GM12864 (cell line): Measurements from ENCODE around the gene SETD1A.

Source experiments
- DNase-seq: peaks from one replicate; pipeline ENCODE4 v3.0.0-alpha.2; 2011; ENCODE audit warnings: low read depth
- H3K4me3 ChIP-seq: 2 replicates; pipeline ENCODE4 v1.5.1; 2011; ENCODE audit warnings: mild to moderate bottlenecking, low read depth, low read length, control low read depth
- TF ChIP-seq, protein P1 (sequence below): IDR thresholded peaks from 2 replicates; pipeline ENCODE4 v1.5.1; 2011; ENCODE audit warnings: low read depth, mild to moderate bottlenecking, moderate library complexity, low read length, control low read depth, inconsistent platforms; ENCODE audit errors: missing control alignments

SETD1A gene

DNA sequence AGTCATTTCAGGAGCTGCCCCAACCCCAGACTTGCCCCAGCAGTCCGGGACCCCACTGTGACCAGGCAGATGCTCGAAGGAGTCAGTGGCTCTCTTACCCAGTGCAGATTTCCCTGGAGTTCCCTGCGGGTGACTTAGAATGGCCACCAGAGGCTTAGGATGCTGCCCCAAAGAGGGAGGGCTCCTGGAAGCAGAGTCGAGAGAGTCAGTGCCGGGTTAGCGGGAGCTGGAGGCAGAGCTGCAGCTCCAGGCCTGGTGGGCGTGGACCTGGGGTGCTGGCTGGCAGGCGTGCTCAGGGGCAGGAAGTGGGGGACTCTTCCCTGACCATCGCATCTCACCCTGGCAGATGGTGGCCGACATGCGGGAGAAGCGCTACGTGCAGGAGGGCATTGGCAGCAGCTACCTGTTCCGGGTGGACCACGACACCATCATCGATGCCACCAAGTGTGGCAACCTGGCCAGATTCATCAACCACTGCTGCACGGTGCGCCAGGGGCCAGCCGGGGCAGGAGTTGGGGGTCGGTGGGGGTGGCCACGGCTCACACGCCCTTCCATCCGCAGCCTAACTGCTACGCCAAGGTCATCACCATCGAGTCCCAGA, 25.8 kb downstream of the SETD1A start:
- no peak for DNase-seq

DNA sequence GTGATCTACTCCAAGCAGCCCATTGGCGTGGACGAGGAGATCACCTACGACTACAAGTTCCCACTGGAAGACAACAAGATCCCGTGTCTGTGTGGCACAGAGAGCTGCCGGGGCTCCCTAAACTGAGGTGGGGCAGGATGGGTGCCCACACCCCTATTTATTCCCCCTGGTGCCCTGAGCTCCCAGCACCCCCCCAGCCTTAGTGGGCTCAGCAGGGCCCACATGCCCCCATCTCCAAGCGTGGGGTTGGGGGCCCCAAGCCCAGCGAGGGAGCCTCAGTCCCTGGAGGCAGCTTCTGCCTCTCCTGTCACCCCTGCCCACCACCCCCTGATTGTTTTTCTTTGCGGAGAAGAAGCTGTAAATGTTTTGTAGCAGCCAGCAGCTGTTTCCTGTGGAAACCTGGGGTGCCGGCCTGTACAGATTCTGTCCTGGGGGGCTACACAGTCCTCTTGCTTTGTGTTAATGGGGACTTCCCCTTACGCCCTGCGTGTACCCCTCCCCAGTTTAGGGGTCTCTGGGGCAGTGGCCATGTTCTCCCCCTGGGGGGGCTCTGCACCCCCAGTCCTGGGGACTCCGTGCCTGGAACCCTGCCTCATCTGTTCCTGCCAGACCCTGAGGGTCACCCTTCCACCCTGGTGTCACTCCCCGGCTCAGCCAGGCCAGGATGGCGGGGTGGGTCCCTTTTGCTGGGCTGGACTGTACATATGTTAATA, 26.5 kb downstream of the SETD1A start:
- H3K4me3 ChIP-seq = no peak overlapping the region
- DNase-seq = no peak
- TF ChIP-seq, protein P1, sequence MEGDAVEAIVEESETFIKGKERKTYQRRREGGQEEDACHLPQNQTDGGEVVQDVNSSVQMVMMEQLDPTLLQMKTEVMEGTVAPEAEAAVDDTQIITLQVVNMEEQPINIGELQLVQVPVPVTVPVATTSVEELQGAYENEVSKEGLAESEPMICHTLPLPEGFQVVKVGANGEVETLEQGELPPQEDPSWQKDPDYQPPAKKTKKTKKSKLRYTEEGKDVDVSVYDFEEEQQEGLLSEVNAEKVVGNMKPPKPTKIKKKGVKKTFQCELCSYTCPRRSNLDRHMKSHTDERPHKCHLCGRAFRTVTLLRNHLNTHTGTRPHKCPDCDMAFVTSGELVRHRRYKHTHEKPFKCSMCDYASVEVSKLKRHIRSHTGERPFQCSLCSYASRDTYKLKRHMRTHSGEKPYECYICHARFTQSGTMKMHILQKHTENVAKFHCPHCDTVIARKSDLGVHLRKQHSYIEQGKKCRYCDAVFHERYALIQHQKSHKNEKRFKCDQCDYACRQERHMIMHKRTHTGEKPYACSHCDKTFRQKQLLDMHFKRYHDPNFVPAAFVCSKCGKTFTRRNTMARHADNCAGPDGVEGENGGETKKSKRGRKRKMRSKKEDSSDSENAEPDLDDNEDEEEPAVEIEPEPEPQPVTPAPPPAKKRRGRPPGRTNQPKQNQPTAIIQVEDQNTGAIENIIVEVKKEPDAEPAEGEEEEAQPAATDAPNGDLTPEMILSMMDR = no peak

More for the DNA sequence above, 25.8 kb downstream of the SETD1A start:
- no peak overlapping the region for H3K4me3 ChIP-seq
- TF ChIP-seq, protein P1 = no peak

DNA sequence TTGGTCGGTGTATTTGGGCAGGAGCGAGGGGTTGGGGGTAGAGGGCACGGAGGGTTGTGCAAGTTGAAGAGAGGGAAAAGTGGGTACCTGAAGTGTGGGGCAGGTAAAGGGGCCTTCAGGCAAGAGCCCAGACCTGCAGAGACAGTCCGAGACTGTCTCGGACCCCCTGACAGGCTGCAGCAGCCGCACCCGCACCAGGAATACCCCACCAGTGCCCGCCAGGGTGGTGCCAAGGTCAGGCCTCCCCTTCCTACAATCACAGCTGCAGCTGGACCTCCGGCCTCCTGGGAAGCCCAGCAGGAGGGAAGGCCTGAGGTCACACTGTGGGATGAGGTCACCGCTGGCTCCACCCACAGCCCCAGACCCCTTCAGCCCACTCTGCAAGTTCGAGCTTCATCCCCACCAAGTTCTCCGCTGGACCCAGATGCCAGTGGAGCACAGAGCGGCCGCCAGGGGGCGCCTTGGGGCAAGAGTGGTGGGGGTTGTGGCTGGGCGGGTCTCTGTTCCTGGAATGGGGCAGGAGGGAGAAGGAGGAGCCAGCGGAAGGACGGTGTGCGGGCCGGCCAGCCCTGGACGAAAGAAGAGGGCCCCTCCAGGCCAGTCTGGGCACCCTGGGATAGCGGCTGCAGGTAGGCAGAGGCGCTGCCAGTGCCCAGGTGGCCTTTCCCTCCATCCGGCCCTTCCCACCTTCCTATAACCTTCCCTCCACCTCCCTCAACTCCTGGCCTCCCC, 27.3 kb downstream of the SETD1A start, which contains the start of gene HSD3B7:
Gene HSD3B7 (plus strand): TSS at position 539 of the 732 bp plus-strand sequence. CDS start 452 bp downstream, outside the sequence.
- no peak within 1 kb of the TSS for H3K4me3 ChIP-seq
- DNase-seq = no peak
- TF ChIP-seq, protein P1 = peak; percentile 91

DNA sequence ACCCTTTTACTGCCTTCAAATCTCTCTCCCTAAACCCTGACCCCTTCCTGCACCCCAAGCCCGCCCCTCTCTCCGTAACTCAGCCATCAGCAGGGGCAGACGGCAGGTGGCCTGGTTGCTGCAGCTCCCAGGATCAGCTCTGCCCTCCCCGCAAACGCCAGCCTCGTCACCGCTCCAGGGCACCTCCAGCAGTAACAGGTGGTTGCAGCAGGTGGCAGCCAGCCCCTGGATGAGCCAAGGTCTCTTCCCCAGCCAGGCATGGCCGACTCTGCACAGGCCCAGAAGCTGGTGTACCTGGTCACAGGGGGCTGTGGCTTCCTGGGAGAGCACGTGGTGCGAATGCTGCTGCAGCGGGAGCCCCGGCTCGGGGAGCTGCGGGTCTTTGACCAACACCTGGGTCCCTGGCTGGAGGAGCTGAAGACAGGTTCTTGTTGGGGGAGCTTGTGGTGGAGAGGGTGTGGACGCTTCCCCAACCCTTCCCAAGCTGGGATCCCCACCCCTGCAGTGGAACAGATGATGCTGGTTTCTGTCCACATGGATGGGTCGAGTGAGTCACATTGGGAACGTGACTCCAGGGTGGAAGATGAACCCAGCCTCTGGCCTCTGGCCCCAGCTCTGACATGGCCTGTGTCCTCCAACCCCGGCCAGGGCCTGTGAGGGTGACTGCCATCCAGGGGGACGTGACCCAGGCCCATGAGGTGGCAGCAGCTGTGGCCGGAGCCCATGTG, 28.0 kb downstream of the SETD1A start:
- H3K4me3 ChIP-seq = no peak overlapping the region
- DNase-seq = no peak

DNA sequence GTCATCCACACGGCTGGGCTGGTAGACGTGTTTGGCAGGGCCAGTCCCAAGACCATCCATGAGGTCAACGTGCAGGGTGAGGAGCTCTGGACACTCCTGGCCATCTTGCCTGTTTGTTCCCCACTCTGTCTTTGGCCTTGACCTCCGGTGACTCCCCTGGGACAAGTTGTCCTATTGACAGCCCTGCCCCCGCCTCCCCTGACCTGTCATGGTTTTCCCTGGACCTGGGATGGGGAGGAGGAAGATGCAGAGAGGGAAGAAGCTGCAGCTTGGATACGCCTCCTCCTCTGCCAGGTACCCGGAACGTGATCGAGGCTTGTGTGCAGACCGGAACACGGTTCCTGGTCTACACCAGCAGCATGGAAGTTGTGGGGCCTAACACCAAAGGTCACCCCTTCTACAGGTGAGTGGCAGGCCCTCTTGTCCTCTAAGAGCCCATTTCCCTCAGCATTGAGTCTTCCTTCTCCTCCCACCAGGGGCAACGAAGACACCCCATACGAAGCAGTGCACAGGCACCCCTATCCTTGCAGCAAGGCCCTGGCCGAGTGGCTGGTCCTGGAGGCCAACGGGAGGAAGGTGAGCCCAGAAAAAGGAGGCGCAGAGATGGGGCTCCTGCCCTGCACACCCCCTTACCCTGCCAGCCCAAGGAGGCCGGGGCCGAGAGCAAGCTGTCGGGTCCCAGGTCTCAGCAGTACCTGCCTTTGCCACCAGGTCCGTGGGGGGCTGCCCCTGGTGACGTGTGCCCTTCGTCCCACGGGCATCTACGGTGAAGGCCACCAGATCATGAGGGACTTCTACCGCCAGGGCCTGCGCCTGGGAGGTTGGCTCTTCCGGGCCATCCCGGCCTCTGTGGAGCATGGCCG, 28.8 kb downstream of the SETD1A start:
- DNase-seq = no peak
- TF ChIP-seq, protein P1 = no peak
- H3K4me3 ChIP-seq = no peak overlapping the region

More for the DNA sequence above, 28.0 kb downstream of the SETD1A start:
- TF ChIP-seq, protein P1 = no peak
